Ovary (tissue), 9 donors: Measurements from ENCODE around the gene SNX32. TPM values are rescaled to one million over a fixed set of nuclear protein-coding genes. Genes with fewer than 3 reads are reported as not detected.
A peak's percentile ranks its signal among the peaks of the same experiment; 100 is the strongest.

ENCODE experiments used
- DNase-seq, 5 donors: peaks; one replicate each; pipeline ENCODE4 v3.0.0-alpha.2; 2019 to 2020
- H3K27ac ChIP-seq, 2 donors: fragments of 200-600 bp; one replicate each; pipeline versions ENCODE4 v1.5.1 to v1.8.0; 2019 to 2022
- H3K27me3 ChIP-seq: fragments of 200-600 bp; one replicate; pipeline ENCODE4 v1.8.0; 2022
- H3K36me3 ChIP-seq: fragments of 200-600 bp; sonication (generic); one replicate; pipeline ENCODE4 v1.5.1; 2019
- H3K4me1 ChIP-seq: one replicate; pipeline ENCODE4 v1.8.1; 2013; ENCODE audit warnings: mild to moderate bottlenecking, moderate library complexity; ENCODE audit not compliant: insufficient read depth
- H3K4me3 ChIP-seq: fragments of 200-600 bp; sonication (generic); one replicate; pipeline ENCODE4 v1.5.1; 2017
- H3K9me3 ChIP-seq, 2 donors: fragments of 200-600 bp in 1 of 2; sonication (generic) in 1 of 2; one replicate each; pipeline versions ENCODE4 v1.5.1 to v1.8.1; 2013 to 2019; ENCODE audit warnings: mild to moderate bottlenecking in 1 of 2, moderate library complexity in 1 of 2
- EP300 ChIP-seq: sonication (generic); formaldehyde crosslinking; IDR thresholded peaks from one replicate; pipeline ENCODE4 v1.6.1; 2017; ENCODE audit warnings: antibody characterized with exemption
- POLR2A ChIP-seq: fragments of 450-650 bp; IDR thresholded peaks from one replicate; pipeline ENCODE4 v1.6.1; 2017; ENCODE audit warnings: antibody characterized with exemption, mild to moderate bottlenecking, moderate library complexity
- WGBS, 3 donors: extraction: QIAGEN DNeasy Blood & Tissue Kit in 1 of 3; methylation state at CpG; one replicate each; pipeline versions ENCODE4 v1.1.5 to v1.1.7; 2013 to 2017; 5-methylcytosine and 5-hydroxymethylcytosine counted together
- intact Hi-C, 4 donors: fragments of 100-400 bp; cut with DNase I; formaldehyde crosslinking; loops; one replicate each; pipeline versions ENCODE4 v1.11.0 to v1.15.1; 2022 to 2023
- polyA plus RNA-seq, 2 donors: library from polyadenylated mRNA; stranded (reverse); fragments of 200-250 nt in 1 of 2; fragments of 350-450 nt in 1 of 2; fragmentation: Illumina TruSeq in 1 of 2; extraction: RNeasy Lipid Tissue Mini Kit (QIAGEN cat#74804) in 1 of 2; gene quantifications; one replicate each; pipeline ENCODE4 v1.2.3, GENCODE V29; 2013 to 2014
- total RNA-seq, 7 donors: library from RNA; depleted of rRNA in 2 of 7; stranded (reverse); fragments of >200 nt in 2 of 7; fragmentation: NEBNext Ultra II Directional in 3 of 7; extraction: Animal tissue kit (Norgen Biotek cat#: 25700) in 3 of 7; gene quantifications; one replicate each; pipeline versions ENCODE4 v1.1.0 to v1.2.4, GENCODE V29; 2016 to 2023
- TF ChIP-seq, protein P1 (sequence below), 3 donors: fragments of 450-650 bp in 2 of 3; fragments of 200-600 bp in 1 of 3; IDR thresholded peaks; one replicate each; pipeline versions ENCODE4 v1.5.1 to v1.8.0; 2016 to 2022; ENCODE audit warnings: antibody characterized with exemption in 3 of 3, mild to moderate bottlenecking in 1 of 3
- donor health status: DM: no; HTN: no; CAD: no; lungs with moderate emphysema.
- donor health status: DM: no; HTN: no; CAD: no.
- donor health status: Bipolar disorder and iron deficiency.
- donor health status: DM: yes; HTN: yes; CAD: no.
- donor health status: DM: no; HTN: no; CAD: no.
- donor health status: DM: yes; HTN: yes; CAD: no.

Gene SNX32
- total and polyA plus RNA-seq, 9 donors = 0.40 to 3.0 (median 1.3) TPM; not detected in 1

DNA sequence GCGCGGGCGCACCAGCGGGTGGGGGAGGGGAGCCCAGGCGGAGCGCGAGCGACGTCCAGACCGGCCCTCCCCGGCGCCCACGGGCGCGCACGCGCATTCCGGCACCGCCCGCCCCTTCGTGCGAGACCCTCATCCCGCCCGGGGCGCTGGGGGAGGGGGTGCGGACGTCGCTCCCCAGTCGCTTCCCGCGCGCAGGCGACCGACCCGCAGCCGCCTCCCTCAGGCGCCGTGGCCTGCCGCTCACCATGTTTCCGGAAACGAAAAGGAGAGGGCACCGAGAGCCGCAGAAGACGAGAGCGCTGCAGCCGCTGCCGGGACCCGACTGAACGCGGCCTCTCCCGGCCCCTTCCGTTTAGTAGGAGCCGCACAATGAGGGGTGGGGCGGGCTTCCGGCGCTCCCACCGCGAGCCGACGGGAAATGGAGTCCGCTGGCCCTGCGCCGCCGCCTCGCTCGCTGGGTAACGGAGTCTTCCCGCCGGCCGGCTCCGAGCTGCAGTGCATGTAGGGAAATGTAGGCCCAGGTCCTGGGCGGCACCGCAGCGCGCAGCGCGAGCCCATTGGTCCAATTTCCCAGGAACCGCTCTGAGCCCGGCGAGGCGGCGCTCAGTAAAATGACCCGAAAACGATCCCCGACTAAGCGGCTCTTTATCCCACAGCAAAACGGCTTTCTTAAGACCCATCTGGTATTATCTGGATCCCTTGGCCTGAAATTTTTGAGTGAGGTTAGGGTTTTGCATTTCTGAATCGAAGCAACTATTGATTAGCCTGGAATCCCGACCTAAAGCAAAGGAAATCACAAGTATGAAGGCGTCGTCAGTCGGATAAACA is 24.3 kb downstream of the SNX32 start, which contains the start of gene CFL1:
Gene CFL1, minus strand, starts transcription at position 328 of the 828 bp plus-strand sequence. Its CDS starts 81 bp downstream, at position 247.
- H3K36me3 ChIP-seq = no peaks in the 10 kb centered on the region
- peak; percentile 97 to 99 (median 98) for DNase-seq
- peak within 1 kb of the TSS; percentile 77 to 90 for H3K27ac ChIP-seq
- H3K27me3 ChIP-seq = no peaks in the 10 kb centered on the region
- peak; percentile 40 for TF ChIP-seq EP300
- TF ChIP-seq POLR2A = peak; percentile 97
- TF ChIP-seq, protein P1, sequence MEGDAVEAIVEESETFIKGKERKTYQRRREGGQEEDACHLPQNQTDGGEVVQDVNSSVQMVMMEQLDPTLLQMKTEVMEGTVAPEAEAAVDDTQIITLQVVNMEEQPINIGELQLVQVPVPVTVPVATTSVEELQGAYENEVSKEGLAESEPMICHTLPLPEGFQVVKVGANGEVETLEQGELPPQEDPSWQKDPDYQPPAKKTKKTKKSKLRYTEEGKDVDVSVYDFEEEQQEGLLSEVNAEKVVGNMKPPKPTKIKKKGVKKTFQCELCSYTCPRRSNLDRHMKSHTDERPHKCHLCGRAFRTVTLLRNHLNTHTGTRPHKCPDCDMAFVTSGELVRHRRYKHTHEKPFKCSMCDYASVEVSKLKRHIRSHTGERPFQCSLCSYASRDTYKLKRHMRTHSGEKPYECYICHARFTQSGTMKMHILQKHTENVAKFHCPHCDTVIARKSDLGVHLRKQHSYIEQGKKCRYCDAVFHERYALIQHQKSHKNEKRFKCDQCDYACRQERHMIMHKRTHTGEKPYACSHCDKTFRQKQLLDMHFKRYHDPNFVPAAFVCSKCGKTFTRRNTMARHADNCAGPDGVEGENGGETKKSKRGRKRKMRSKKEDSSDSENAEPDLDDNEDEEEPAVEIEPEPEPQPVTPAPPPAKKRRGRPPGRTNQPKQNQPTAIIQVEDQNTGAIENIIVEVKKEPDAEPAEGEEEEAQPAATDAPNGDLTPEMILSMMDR (IDR thresholded peaks at IDR 0.05) = peak in 1 of 3 donors; percentile 26
- 0 to 1% (median 1%) methylated on average over 43 to 92 of the region's 92 CpGs for WGBS, 3 donors
- H3K9me3 ChIP-seq = no peaks in the 10 kb centered on the region
- peak within 1 kb of the TSS; percentile 78 for H3K4me3 ChIP-seq
- intact Hi-C loops = no loop called here
- H3K4me1 ChIP-seq = peaks cover 4% of the 10 kb centered on the region

DNA sequence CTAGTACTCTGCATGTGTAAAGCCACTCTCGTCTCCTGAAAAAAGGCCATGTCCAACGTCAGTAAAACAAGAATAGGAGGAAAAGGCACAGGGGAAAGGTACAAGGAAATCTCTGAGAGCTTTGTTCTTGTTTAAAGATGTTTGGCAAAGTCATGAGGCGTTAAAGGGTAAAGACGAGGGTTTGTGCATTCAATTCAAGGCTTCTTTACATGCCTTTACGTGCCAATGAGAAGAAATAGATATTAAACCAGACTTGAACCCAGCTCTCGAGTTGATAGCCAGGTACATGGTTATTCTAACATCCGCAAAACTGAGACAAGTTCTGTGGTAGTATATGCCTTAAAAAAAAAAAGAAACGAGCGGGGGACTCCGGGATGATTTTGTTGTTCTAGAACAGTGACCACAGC is 24.9 kb downstream of the SNX32 start:
- peaks cover 4% of the 10 kb centered on the region for H3K4me1 ChIP-seq
- intact Hi-C loops = no loop called here
- H3K4me3 ChIP-seq = peak overlapping the region; percentile 78
- TF ChIP-seq POLR2A (no peak), EP300 (no peak)
- TF ChIP-seq, protein P1 (IDR thresholded peaks at IDR 0.05) = no peak
- peak overlapping the region; percentile 66 to 90 for H3K27ac ChIP-seq
- H3K27me3 ChIP-seq = no peaks in the 10 kb centered on the region
- no peaks in the 10 kb centered on the region for H3K36me3 ChIP-seq
- DNase-seq = no peak
- WGBS, 3 donors = 0% methylated on average over 10 of the region's 10 CpGs
- no peaks in the 10 kb centered on the region for H3K9me3 ChIP-seq

- Histone ChIP-seq H3K27ac (peak overlapping the region; percentile 82 to 90), H3K4me1 (peaks cover 4% of the 10 kb centered on the region), H3K27me3 (no peaks in the 10 kb centered on the region), H3K36me3 (no peaks in the 10 kb centered on the region), H3K4me3 (peak overlapping the region; percentile 78), H3K9me3 (no peaks in the 10 kb centered on the region)
- TF ChIP-seq EP300 (peak; percentile 29), POLR2A (peak; percentile 97)
- TF ChIP-seq, protein P1 (IDR thresholded peaks at IDR 0.05) = peak in 1 of 3 donors; percentile 25
- WGBS, 3 donors = 0 to 1% (median 1%) methylated on average over 38 to 46 of the region's 46 CpGs
- DNase-seq = peak; percentile 97 to 100 (median 99)
- intact Hi-C loops = no loop called here
Measured at GRCh38 chr11:65859095-65859811, 25.5 kb downstream of the SNX32 start.

GRCh38 chr11:65859812-65860277 is 26.1 kb downstream of the SNX32 start:
- WGBS, 3 donors = 0 to 1% (median 0%) methylated on average over 16 of the region's 16 CpGs
- H3K4me3 ChIP-seq = peak overlapping the region; percentile 78
- intact Hi-C loops = no loop called here
- no peak for DNase-seq
- H3K9me3 ChIP-seq = no peaks in the 10 kb centered on the region
- TF ChIP-seq, protein P1 (IDR thresholded peaks at IDR 0.05) = no peak
- TF ChIP-seq EP300 = no peak
- no peak for TF ChIP-seq POLR2A
- H3K27ac ChIP-seq = peak overlapping the region; percentile 82 to 90
- no peaks in the 10 kb centered on the region for H3K36me3 ChIP-seq
- H3K4me1 ChIP-seq = peaks cover 4% of the 10 kb centered on the region
- no peaks in the 10 kb centered on the region for H3K27me3 ChIP-seq
